SK-N-MC (cell line): ENCODE results near the gene WDR41.

ENCODE experiments used
- EZH2 ChIP-seq: fragments of 200-600 bp; sonication (generic); IDR thresholded peaks from one replicate; pipeline ENCODE4 v1.6.1; 2017; ENCODE audit warnings: antibody characterized with exemption
- POLR2AphosphoS5 ChIP-seq: IDR thresholded peaks from 2 replicates; pipeline ENCODE4 v1.6.1; 2012; ENCODE audit warnings: mild to moderate bottlenecking, low read depth, low read length, borderline replicate concordance

GRCh38 chr5:77431719-77432118, 60.4 kb downstream of the WDR41 start:
- TF ChIP-seq EZH2 (no peak), POLR2AphosphoS5 (no peak)
